Neural cell (in vitro differentiated cells): Measurements from ENCODE around the gene PES1. TPM values are rescaled to one million over a fixed set of nuclear protein-coding genes. Genes with fewer than 3 reads are reported as not detected.

Source experiments
- H2AFZ ChIP-seq: fragments of 200-600, 300-800 bp; sonication (generic), shearing (Covaris generic); 2 replicates; pipeline ENCODE4 v1.6.0; 2014; ENCODE audit warnings: low read depth, mild to moderate bottlenecking, antibody characterized with exemption, low read length, moderate library complexity
- H3F3A ChIP-seq: fragments of 200-600 bp; shearing (Covaris generic); 2 replicates; pipeline ENCODE4 v1.6.1; 2016; ENCODE audit warnings: mild to moderate bottlenecking, moderate library complexity, mixed read lengths, antibody characterized with exemption, low read length; ENCODE audit not compliant: insufficient read depth, poor library complexity, severe bottlenecking
- H3K27ac ChIP-seq: fragments of 200-600, 300-800 bp; sonication (generic), shearing (Covaris generic); 2 replicates; pipeline ENCODE4 v1.5.1; 2014; ENCODE audit warnings: mild to moderate bottlenecking, low read length, moderate library complexity
- H3K27me3 ChIP-seq: fragments of 300-800, 200-600 bp; sonication (generic), shearing (Covaris generic); 2 replicates; pipeline ENCODE4 v1.6.0; 2014; ENCODE audit warnings: mild to moderate bottlenecking, low read depth, low read length, moderate library complexity; ENCODE audit not compliant: insufficient read depth
- H3K36me3 ChIP-seq: fragments of 300-800, 200-600 bp; sonication (generic), shearing (Covaris generic); 2 replicates; pipeline ENCODE4 v1.5.1; 2014; ENCODE audit warnings: mild to moderate bottlenecking, antibody characterized with exemption, low read length, moderate library complexity; ENCODE audit not compliant: insufficient read depth
- H3K4me2 ChIP-seq: fragments of 300-800, 200-600 bp; sonication (generic), shearing (Covaris generic); 2 replicates; pipeline ENCODE4 v1.6.0; 2014; ENCODE audit warnings: mild to moderate bottlenecking, low read length
- H3K4me3 ChIP-seq: fragments of 300-800, 200-600 bp; sonication (generic), shearing (Covaris generic); 2 replicates; pipeline ENCODE4 v1.5.1; 2014; ENCODE audit warnings: mild to moderate bottlenecking, low read length, moderate library complexity
- H3K79me2 ChIP-seq: fragments of 200-600 bp; shearing (Covaris generic); replicated peaks from 2 replicates; pipeline ENCODE4 v1.6.0; 2014; ENCODE audit warnings: mild to moderate bottlenecking, low read length, moderate library complexity; ENCODE audit not compliant: insufficient read depth
- H3K9ac ChIP-seq: fragments of 300-800, 200-600 bp; sonication (generic), shearing (Covaris generic); 2 replicates; pipeline ENCODE4 v1.6.1; 2016; ENCODE audit warnings: mild to moderate bottlenecking, low read length, mixed read lengths
- H3K9me2 ChIP-seq: fragments of 200-600 bp; shearing (Covaris generic); 2 replicates; pipeline ENCODE4 v1.6.1; 2016; ENCODE audit warnings: mild to moderate bottlenecking, low read length, mixed read lengths; ENCODE audit not compliant: insufficient read depth
- H3K9me3 ChIP-seq: fragments of 200-600, 300-800 bp; sonication (generic), shearing (Covaris generic); 2 replicates; pipeline ENCODE4 v1.6.1; 2016; ENCODE audit warnings: mild to moderate bottlenecking, mixed run types, low read length, moderate library complexity, mixed read lengths
- H4K20me1 ChIP-seq: fragments of 200-600 bp; shearing (Covaris generic); 2 replicates; pipeline ENCODE4 v1.6.1; 2016; ENCODE audit warnings: mild to moderate bottlenecking, mixed run types; ENCODE audit not compliant: insufficient read depth
- EP300 ChIP-seq: fragments of 450-650 bp; conservative IDR thresholded peaks from 2 replicates; pipeline ENCODE4 v1.6.1; 2014; ENCODE audit warnings: antibody characterized with exemption, mild to moderate bottlenecking, moderate library complexity; ENCODE audit not compliant: poor library complexity, severe bottlenecking
- EZH2 ChIP-seq: fragments of 200-600, 300-800 bp; shearing (Covaris generic), sonication (generic); IDR thresholded peaks from 2 replicates; pipeline ENCODE4 v1.6.1; 2014; ENCODE audit warnings: antibody characterized with exemption, low read length, borderline replicate concordance, mild to moderate bottlenecking; ENCODE audit not compliant: insufficient read depth, poor library complexity, severe bottlenecking
- MXI1 ChIP-seq: fragments of 450-650 bp; conservative IDR thresholded peaks from 2 replicates; pipeline ENCODE4 v1.6.1; 2014; ENCODE audit warnings: antibody characterized with exemption, mild to moderate bottlenecking; ENCODE audit not compliant: poor library complexity, severe bottlenecking
- POLR2AphosphoS5 ChIP-seq: IDR thresholded peaks from 2 replicates; pipeline ENCODE4 v1.6.1; 2012
- RAD21 ChIP-seq: fragments of 450-650 bp; conservative IDR thresholded peaks from 2 replicates; pipeline ENCODE4 v1.6.1; 2014; ENCODE audit warnings: antibody characterized with exemption, mild to moderate bottlenecking, moderate library complexity
- SMC3 ChIP-seq: fragments of 450-650 bp; conservative IDR thresholded peaks from 2 replicates; pipeline ENCODE4 v1.6.1; 2014; ENCODE audit warnings: antibody characterized with exemption, mild to moderate bottlenecking, moderate library complexity; ENCODE audit not compliant: poor library complexity
- TAF1 ChIP-seq: IDR thresholded peaks from 2 replicates; pipeline ENCODE4 v1.6.1; 2012; ENCODE audit warnings: low read depth
- polyA plus RNA-seq: library from polyadenylated mRNA; depleted of rRNA; stranded (reverse); fragments of >200 nt; gene quantifications from 2 replicates; pipeline ENCODE4 v1.2.3, GENCODE V29; 2014
- TF ChIP-seq, protein P1 (sequence below): fragments of 450-650 bp; IDR thresholded peaks from 2 replicates; pipeline ENCODE4 v1.5.1; 2014; ENCODE audit warnings: antibody characterized with exemption, mild to moderate bottlenecking, moderate library complexity; ENCODE audit not compliant: poor library complexity, severe bottlenecking
- TF ChIP-seq, protein P2 (sequence below): IDR thresholded peaks from 2 replicates; pipeline ENCODE4 v1.6.1; 2012; ENCODE audit warnings: borderline replicate concordance

The PES1 gene
- polyA plus RNA-seq, 1 donor from 2014 or later: 44.1 TPM

DNA sequence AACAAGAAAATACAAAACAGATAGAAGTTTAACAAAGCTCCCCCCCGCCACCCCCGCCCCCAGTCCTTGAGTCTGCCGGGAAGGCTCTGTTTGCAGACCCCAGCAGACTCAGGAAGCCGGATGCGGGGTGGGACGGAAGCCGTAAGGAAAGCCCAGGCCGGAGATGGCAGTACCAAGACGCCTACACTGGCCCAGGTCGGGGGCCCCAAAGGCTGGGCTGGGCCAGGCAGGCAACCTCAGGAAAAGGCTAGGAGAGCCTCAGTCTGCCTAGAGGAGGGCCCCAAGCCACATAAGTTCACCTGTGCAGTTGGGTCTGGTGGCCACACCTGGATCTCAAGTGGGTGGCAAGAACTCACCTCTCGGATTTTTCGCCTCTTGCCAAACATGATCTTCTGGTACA is 13.2 kb downstream of the PES1 start:
- H3K79me2 ChIP-seq: no peaks in the 10 kb centered on the region
- H4K20me1 ChIP-seq: no peaks in the 10 kb centered on the region
- no peaks in the 10 kb centered on the region for H3F3A ChIP-seq
- no peaks in the 10 kb centered on the region for H3K9me2 ChIP-seq
- H3K4me3 ChIP-seq: no peak overlapping the region
- H3K9me3 ChIP-seq: no peaks in the 10 kb centered on the region
- no peak overlapping the region for H2AFZ ChIP-seq
- TF ChIP-seq TAF1 (no peak), EZH2 (no peak), SMC3 (no peak), EP300 (no peak)
- TF ChIP-seq, protein P1, sequence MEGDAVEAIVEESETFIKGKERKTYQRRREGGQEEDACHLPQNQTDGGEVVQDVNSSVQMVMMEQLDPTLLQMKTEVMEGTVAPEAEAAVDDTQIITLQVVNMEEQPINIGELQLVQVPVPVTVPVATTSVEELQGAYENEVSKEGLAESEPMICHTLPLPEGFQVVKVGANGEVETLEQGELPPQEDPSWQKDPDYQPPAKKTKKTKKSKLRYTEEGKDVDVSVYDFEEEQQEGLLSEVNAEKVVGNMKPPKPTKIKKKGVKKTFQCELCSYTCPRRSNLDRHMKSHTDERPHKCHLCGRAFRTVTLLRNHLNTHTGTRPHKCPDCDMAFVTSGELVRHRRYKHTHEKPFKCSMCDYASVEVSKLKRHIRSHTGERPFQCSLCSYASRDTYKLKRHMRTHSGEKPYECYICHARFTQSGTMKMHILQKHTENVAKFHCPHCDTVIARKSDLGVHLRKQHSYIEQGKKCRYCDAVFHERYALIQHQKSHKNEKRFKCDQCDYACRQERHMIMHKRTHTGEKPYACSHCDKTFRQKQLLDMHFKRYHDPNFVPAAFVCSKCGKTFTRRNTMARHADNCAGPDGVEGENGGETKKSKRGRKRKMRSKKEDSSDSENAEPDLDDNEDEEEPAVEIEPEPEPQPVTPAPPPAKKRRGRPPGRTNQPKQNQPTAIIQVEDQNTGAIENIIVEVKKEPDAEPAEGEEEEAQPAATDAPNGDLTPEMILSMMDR: no peak
- TF ChIP-seq, protein P2, sequence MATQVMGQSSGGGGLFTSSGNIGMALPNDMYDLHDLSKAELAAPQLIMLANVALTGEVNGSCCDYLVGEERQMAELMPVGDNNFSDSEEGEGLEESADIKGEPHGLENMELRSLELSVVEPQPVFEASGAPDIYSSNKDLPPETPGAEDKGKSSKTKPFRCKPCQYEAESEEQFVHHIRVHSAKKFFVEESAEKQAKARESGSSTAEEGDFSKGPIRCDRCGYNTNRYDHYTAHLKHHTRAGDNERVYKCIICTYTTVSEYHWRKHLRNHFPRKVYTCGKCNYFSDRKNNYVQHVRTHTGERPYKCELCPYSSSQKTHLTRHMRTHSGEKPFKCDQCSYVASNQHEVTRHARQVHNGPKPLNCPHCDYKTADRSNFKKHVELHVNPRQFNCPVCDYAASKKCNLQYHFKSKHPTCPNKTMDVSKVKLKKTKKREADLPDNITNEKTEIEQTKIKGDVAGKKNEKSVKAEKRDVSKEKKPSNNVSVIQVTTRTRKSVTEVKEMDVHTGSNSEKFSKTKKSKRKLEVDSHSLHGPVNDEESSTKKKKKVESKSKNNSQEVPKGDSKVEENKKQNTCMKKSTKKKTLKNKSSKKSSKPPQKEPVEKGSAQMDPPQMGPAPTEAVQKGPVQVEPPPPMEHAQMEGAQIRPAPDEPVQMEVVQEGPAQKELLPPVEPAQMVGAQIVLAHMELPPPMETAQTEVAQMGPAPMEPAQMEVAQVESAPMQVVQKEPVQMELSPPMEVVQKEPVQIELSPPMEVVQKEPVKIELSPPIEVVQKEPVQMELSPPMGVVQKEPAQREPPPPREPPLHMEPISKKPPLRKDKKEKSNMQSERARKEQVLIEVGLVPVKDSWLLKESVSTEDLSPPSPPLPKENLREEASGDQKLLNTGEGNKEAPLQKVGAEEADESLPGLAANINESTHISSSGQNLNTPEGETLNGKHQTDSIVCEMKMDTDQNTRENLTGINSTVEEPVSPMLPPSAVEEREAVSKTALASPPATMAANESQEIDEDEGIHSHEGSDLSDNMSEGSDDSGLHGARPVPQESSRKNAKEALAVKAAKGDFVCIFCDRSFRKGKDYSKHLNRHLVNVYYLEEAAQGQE: no peak
- no peaks in the 10 kb centered on the region for H3K27me3 ChIP-seq
- no peaks in the 10 kb centered on the region for H3K36me3 ChIP-seq
- no peak overlapping the region for H3K27ac ChIP-seq
- no peak overlapping the region for H3K4me2 ChIP-seq
- H3K9ac ChIP-seq: no peak overlapping the region

DNA sequence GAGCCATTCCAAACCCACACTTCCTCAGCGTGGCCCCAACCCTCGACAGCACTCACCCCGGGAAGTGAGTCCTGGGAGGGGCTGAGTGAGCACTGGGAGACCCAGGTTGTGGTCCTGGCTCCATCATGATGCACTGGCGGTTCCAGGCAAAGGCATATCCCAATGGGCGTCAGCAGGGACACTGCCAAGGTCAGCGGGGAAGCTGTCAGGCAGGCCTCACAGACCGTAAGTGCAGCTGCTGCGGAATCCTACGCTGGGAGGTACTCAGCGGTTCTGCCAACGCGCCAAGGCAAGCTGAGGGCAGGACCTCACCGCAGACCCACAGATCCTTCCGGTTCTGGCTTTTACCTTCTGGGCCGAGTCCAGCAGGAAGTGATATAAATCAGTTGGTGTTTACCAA is 15.9 kb downstream of the PES1 start:
- Histone ChIP-seq H3K4me2 (no peak overlapping the region), H3K9ac (no peak overlapping the region), H3K4me3 (no peak overlapping the region), H3F3A (no peaks in the 10 kb centered on the region), H3K9me3 (no peaks in the 10 kb centered on the region), H3K79me2 (no peaks in the 10 kb centered on the region), H3K27me3 (no peaks in the 10 kb centered on the region), H3K36me3 (no peaks in the 10 kb centered on the region), H4K20me1 (no peaks in the 10 kb centered on the region), H3K9me2 (no peaks in the 10 kb centered on the region), H2AFZ (no peak overlapping the region), H3K27ac (no peak overlapping the region)
- TF ChIP-seq TAF1 (no peak), POLR2AphosphoS5 (no peak), EP300 (no peak), EZH2 (no peak), SMC3 (no peak), MXI1 (no peak), RAD21 (no peak)
- TF ChIP-seq, protein P2: no peak
- TF ChIP-seq, protein P1: no peak
